Measurements from ENCODE around the gene MOG.
A peak's percentile ranks its signal among the peaks of the same experiment; 100 is the strongest.

Gene MOG

GRCh38 chr6:29626948-29627754 is 29.7 kb upstream of the MOG start:
- FAIRE-seq (no peak), DNase-seq (ENCODE audit: insufficient read length, low spot score) (no peak)
- TF ChIP-seq TAF1 (IDR thresholded peaks at IDR 0.05; ENCODE audit: low read depth, low read length) (no peak), PAX5 (IDR thresholded peaks at IDR 0.05; ENCODE audit: insufficient read depth, low read length, severe bottlenecking) (no peak), POLR2A (IDR thresholded peaks at IDR 0.05; ENCODE audit: low read depth, low read length) (no peak), POU2F2 (IDR thresholded peaks at IDR 0.05; ENCODE audit: low read depth, low read length) (no peak), POLR2AphosphoS5 (IDR thresholded peaks at IDR 0.05; ENCODE audit: low read depth, low read length) (no peak), SPI1 (IDR thresholded peaks at IDR 0.05; ENCODE audit: low read depth, low read length) (no peak)

- DNase-seq (ENCODE audit: insufficient read length, low spot score) (peak; percentile 49), FAIRE-seq (peak; percentile 41)
- TF ChIP-seq POLR2AphosphoS5 (IDR thresholded peaks at IDR 0.05; ENCODE audit: low read depth, low read length), result no peak
- no peak for TF ChIP-seq POU2F2 (IDR thresholded peaks at IDR 0.05; ENCODE audit: low read depth, low read length)
- no peak for TF ChIP-seq POLR2A (IDR thresholded peaks at IDR 0.05; ENCODE audit: low read depth, low read length)
- no peak for TF ChIP-seq SPI1 (IDR thresholded peaks at IDR 0.05; ENCODE audit: low read depth, low read length)
- TF ChIP-seq PAX5 (IDR thresholded peaks at IDR 0.05; ENCODE audit: insufficient read depth, low read length, severe bottlenecking), result no peak
- no peak for TF ChIP-seq TAF1 (IDR thresholded peaks at IDR 0.05; ENCODE audit: low read depth, low read length)
These were observed 29.0 kb upstream of the MOG start for GRCh38 chr6:29627755-29628418.

GRCh38 chr6:29628419-29629281 is 28.2 kb upstream of the MOG start:
- no peak for TF ChIP-seq PAX5 (IDR thresholded peaks at IDR 0.05; ENCODE audit: insufficient read depth, low read length, severe bottlenecking)
- no peak for TF ChIP-seq POU2F2 (IDR thresholded peaks at IDR 0.05; ENCODE audit: low read depth, low read length)
- FAIRE-seq, result peak; percentile 69
- DNase-seq (ENCODE audit: insufficient read length, low spot score), result peak; percentile 68

GRCh38 chr6:29629571-29629970 is 27.3 kb upstream of the MOG start:
- no peak for DNase-seq (ENCODE audit: insufficient read length, low spot score)
- TF ChIP-seq POU2F2 (IDR thresholded peaks at IDR 0.05; ENCODE audit: low read depth, low read length), result no peak
- no peak for TF ChIP-seq POLR2AphosphoS5 (IDR thresholded peaks at IDR 0.05; ENCODE audit: low read depth, low read length)
- TF ChIP-seq SPI1 (IDR thresholded peaks at IDR 0.05; ENCODE audit: low read depth, low read length), result no peak
- no peak for TF ChIP-seq TAF1 (IDR thresholded peaks at IDR 0.05; ENCODE audit: low read depth, low read length)
- no peak for TF ChIP-seq POLR2A (IDR thresholded peaks at IDR 0.05; ENCODE audit: low read depth, low read length)
- no peak for TF ChIP-seq PAX5 (IDR thresholded peaks at IDR 0.05; ENCODE audit: insufficient read depth, low read length, severe bottlenecking)
- FAIRE-seq, result no peak

GRCh38 chr6:29630315-29630714 is 26.6 kb upstream of the MOG start:
- FAIRE-seq, result no peak

GRCh38 chr6:29631209-29631810 is 25.6 kb upstream of the MOG start:
- DNase-seq (ENCODE audit: insufficient read length, low spot score), result no peak
- FAIRE-seq, result no peak

More at GRCh38 chr6:29630315-29630714, 26.6 kb upstream of the MOG start:
- DNase-seq (ENCODE audit: insufficient read length, low spot score), result no peak
- no peak for TF ChIP-seq TAF1 (IDR thresholded peaks at IDR 0.05; ENCODE audit: low read depth, low read length)
- no peak for TF ChIP-seq POLR2A (IDR thresholded peaks at IDR 0.05; ENCODE audit: low read depth, low read length)
- no peak for TF ChIP-seq PAX5 (IDR thresholded peaks at IDR 0.05; ENCODE audit: insufficient read depth, low read length, severe bottlenecking)
- TF ChIP-seq POLR2AphosphoS5 (IDR thresholded peaks at IDR 0.05; ENCODE audit: low read depth, low read length), result no peak
- no peak for TF ChIP-seq POU2F2 (IDR thresholded peaks at IDR 0.05; ENCODE audit: low read depth, low read length)
- no peak for TF ChIP-seq SPI1 (IDR thresholded peaks at IDR 0.05; ENCODE audit: low read depth, low read length)

GRCh38 chr6:29631860-29632731 is 24.8 kb upstream of the MOG start:
- DNase-seq (ENCODE audit: insufficient read length, low spot score) (peak; percentile 51), FAIRE-seq (peak; percentile 72)
- TF ChIP-seq SPI1 (IDR thresholded peaks at IDR 0.05; ENCODE audit: low read depth, low read length), result no peak
- TF ChIP-seq POU2F2 (IDR thresholded peaks at IDR 0.05; ENCODE audit: low read depth, low read length), result no peak
- TF ChIP-seq POLR2A (IDR thresholded peaks at IDR 0.05; ENCODE audit: low read depth, low read length), result no peak
- TF ChIP-seq PAX5 (IDR thresholded peaks at IDR 0.05; ENCODE audit: insufficient read depth, low read length, severe bottlenecking), result no peak
- TF ChIP-seq TAF1 (IDR thresholded peaks at IDR 0.05; ENCODE audit: low read depth, low read length), result no peak
- TF ChIP-seq POLR2AphosphoS5 (IDR thresholded peaks at IDR 0.05; ENCODE audit: low read depth, low read length), result no peak

More at GRCh38 chr6:29631209-29631810, 25.6 kb upstream of the MOG start:
- TF ChIP-seq POLR2A (IDR thresholded peaks at IDR 0.05; ENCODE audit: low read depth, low read length) (no peak), SPI1 (IDR thresholded peaks at IDR 0.05; ENCODE audit: low read depth, low read length) (no peak), POU2F2 (IDR thresholded peaks at IDR 0.05; ENCODE audit: low read depth, low read length) (no peak), PAX5 (IDR thresholded peaks at IDR 0.05; ENCODE audit: insufficient read depth, low read length, severe bottlenecking) (no peak)
